ENCODE data around the gene TRPM2. TPM values are rescaled to one million over a fixed set of nuclear protein-coding genes. Genes with fewer than 3 reads are reported as not detected.
"Not testable (repeated sequence)": the region's sequence is repeated elsewhere in the genome, so short reads cannot be mapped to it uniquely, and the experiment has no call there.

TRPM2 gene
- total RNA-seq, 1 donor from 2014 or later, result 2.2 TPM

GRCh38 chr21:44397431-44398031 lies 44.1 kb downstream of the TRPM2 start:
- no peak for DNase-seq

DNA sequence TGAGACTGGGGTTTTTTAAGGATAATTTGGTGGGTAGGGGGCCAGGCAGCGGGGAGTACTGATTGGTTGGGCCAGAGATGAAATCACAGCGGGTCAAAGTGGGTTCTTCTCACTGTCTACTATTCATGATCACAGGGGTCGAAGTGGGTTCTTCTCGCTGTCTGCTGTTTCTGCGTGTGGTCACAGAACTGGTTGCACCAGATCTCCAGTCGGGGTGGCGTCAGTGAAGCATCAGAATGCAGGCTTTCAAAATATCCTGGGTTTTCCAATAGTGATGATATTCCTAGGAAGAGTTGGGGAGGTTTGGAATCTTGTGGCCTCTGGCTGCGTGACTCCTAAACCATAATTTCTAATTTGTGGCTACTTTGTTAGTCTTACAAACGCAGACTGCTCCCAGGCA lies 45.1 kb downstream of the TRPM2 start:
- no peak for DNase-seq

DNA sequence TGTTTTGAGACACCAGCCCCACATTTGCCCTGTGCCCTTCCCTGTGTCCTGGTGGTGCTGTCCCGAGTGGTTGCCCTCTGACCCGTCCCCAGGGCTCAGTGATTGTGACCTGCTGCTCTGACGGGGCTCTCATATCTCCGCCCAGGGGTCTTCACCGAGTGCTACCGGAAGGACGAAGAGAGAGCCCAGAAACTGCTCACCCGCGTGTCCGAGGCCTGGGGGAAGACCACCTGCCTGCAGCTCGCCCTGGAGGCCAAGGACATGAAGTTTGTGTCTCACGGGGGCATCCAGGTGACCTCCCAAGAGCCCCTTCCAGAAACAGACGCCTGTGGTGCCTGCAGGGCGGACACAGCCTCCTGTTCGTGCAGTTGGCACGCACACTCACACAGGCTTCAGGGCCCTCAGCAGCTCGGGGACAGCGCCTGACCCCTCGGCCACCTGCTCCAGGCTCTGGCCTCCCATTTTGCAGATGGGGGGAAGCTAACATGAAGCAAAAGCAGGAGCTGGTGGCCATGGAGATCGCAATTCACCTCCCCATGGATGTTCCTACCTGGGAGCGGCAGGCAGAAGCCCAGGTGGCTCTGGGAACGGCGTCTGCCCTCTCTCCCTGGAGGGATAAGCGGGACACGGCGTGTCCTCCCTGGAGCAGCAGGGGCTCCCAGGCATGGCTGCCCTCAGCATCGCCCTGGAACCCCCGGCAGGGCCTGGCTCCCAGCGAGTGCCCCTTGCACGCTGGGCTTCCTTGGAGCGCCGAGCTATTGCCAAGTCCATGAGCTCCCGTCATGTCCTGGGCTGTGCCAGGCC lies 45.9 kb downstream of the TRPM2 start:
- DNase-seq, result no peak

GRCh38 chr21:44399955-44400790 lies 46.8 kb downstream of the TRPM2 start:
- no peak for DNase-seq

GRCh38 chr21:44400791-44401385 lies 47.5 kb downstream of the TRPM2 start:
- DNase-seq, result no peak

GRCh38 chr21:44401386-44402160 lies 48.2 kb downstream of the TRPM2 start:
- no peak for DNase-seq

- DNase-seq, result no peak
These were observed 49.1 kb downstream of the TRPM2 start for GRCh38 chr21:44402323-44403105.

GRCh38 chr21:44403106-44404020 lies 49.9 kb downstream of the TRPM2 start:
- DNase-seq, result no peak

DNA sequence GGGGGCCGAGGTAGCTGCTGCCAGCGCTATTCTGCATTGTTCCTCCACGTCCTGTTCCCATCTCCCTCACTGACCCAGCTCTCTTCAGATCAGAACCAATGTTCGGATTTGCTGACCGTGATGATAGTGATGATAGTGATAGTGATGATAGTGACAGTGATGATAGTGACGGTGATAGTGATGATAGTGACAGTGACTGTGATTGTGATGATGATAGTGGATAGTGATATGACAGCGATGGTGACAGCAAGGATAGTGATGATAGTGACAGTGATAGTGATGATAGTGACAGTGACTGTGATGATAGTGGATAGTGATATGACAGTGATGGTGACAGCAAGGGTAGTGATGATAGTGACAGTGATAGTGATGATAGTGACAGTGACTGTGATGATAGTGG lies 51.1 kb downstream of the TRPM2 start:
- not testable (repeated sequence) for DNase-seq

DNA sequence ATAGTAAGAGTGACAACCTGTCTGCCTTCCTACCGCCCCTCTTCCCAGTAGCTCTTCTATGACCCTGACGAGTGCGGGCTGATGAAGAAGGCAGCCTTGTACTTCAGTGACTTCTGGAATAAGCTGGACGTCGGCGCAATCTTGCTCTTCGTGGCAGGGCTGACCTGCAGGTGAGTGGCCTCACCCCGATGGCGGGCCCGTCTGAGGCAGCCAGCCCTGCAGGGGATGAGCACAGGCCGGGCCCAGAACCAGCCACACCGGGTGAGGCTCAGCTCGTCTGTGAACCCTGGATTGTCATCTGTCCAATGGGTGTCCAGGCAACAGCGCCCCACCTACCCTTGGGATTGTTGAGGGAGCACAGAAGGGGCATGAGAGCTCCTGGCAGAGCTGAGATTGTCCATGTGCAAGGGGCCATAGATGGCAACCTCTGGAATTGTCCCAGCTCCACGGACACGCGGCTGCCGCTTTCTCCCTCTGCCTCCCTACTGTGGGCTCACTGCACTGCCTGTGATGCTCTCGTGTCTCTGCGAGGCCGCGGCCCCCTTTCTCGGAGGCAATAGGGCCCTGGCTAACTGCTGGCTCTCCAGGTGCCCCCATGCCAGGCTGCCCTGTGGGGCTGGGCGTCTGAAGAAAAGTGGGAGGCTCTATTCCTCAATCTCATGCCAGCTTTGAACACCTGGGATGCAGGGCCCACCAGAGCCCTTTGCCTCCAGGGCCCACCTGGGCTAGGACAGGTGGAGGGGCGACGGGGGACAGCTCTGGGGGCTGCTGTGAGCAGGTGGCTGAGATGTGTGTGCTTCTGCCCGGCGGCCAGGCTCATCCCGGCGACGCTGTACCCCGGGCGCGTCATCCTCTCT lies 51.9 kb downstream of the TRPM2 start:
- no peak for DNase-seq

- no peak for DNase-seq
These were observed 52.8 kb downstream of the TRPM2 start for GRCh38 chr21:44405948-44406872.

- DNase-seq, result no peak
These were observed 53.5 kb downstream of the TRPM2 start for GRCh38 chr21:44406953-44407352.

DNA sequence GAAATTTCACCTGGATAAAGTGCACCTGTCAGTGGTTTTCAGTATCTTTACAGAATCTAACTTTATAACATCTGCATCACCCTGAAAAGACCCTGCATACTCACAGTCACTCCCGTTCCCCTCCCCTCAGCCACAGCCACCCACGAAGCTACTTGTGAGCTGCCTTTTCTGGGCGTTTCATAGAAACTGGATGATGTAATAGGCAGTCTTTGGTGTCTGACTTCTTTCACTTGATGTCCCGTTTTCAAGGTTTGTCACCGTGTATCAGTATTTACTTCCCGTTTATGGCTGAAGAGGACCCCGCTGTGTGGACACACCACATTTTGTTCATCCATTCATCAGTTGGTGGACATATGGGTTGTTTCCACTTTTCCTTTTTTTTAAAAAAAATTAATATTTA lies 54.1 kb downstream of the TRPM2 start:
- no peak for DNase-seq

- no peak for DNase-seq
These were observed 54.8 kb downstream of the TRPM2 start for GRCh38 chr21:44408226-44408625.

GRCh38 chr21:44413566-44414290 lies 60.3 kb downstream of the TRPM2 start:
- DNase-seq, result no peak

DNA sequence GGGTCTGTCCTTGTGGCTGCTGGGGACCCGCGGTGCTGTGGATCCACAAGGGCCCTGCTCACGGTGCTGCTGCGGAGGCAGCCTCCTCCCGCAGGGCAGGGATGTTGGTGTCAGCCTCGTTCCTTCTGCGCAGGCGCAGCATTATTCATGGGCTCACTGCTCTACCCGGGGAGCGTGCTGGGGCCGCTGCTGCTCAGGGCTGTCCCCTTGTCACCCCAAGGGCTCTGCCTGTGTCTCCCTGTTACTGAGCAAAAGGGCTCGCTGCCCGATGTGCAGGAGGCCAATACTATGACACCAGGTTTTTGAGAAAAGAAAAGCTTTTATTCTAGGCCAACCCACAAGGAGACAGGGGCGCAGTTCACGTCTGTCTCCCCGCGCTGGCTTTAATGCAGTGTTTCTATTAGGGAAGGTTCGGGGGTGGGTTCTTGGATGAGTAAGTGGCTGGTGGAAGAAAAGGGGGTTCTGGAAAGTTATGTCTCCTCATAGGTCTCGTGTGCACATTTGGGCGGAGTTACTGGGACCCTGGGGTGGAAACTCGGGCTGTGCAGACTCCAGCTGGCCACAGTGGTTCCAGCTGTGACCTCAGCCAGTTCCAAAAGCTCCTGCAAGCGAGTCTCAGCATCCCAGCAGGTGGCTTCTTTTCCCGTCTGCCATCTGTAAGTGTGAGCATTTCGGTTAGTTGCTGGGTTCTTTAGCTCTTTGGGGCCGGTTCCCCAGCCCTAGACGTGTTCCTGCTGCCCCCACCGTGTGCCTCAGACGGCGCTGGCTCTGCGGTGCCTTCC lies 61.1 kb downstream of the TRPM2 start:
- DNase-seq, result peak; percentile 34
